ENCODE data around the gene CCDC167.

Gene CCDC167

DNA sequence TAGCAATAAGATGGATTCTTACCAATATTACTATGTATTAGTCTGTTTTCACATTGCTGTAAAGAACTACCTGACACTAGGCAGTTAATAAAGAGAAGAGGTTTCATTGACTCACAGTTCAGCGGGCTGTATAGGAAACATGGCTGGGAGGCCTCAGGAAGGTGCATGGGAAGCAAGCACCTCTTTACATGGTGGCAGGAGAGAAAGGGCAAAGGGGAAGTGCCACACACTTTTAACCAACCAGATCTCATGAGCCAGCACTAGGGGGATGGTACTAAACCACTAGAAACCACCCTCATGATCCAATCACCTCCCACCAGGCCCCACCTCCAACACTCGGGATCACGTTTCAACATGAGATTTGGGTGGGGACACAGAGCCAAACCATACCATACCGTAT, 40.7 kb upstream of the CCDC167 start:
- Histone ChIP-seq H4K20me1 (ENCODE audit: insufficient read depth) (no peaks in the 10 kb centered on the region), H3K4me3 (IDR thresholded peaks at IDR 0.05; ENCODE audit: insufficient read depth, low read depth, low read length) (no peak overlapping the region), H2AFZ (ENCODE audit: low read depth) (no peak overlapping the region), H3K4me2 (no peak overlapping the region), H3K27ac (no peak overlapping the region), H3K27me3 (ENCODE audit: insufficient read depth, low read depth) (no peaks in the 10 kb centered on the region; the same call in 1 of the 2 replicates), H3K79me2 (ENCODE audit: insufficient read depth, low read depth) (no peaks in the 10 kb centered on the region), H3K4me1 (ENCODE audit: low read depth, poor library complexity, severe bottlenecking) (no peaks in the 10 kb centered on the region), H3K36me3 (ENCODE audit: insufficient read depth) (no peaks in the 10 kb centered on the region), H3K9ac (no peak overlapping the region)
- no peak for TF ChIP-seq CTCF (conservative IDR thresholded peaks at IDR 0.05; ENCODE audit: low read depth, low read length)

GRCh38 chr6:37540029-37540352, 40.3 kb upstream of the CCDC167 start:
- Histone ChIP-seq H3K4me2 (no peak overlapping the region), H3K4me1 (ENCODE audit: low read depth, poor library complexity, severe bottlenecking) (no peaks in the 10 kb centered on the region), H3K79me2 (ENCODE audit: insufficient read depth, low read depth) (no peaks in the 10 kb centered on the region), H3K9ac (no peak overlapping the region), H3K36me3 (ENCODE audit: insufficient read depth) (no peaks in the 10 kb centered on the region), H4K20me1 (ENCODE audit: insufficient read depth) (no peaks in the 10 kb centered on the region), H2AFZ (ENCODE audit: low read depth) (no peak overlapping the region), H3K27me3 (ENCODE audit: insufficient read depth, low read depth) (no peaks in the 10 kb centered on the region; the same call in 1 of the 2 replicates), H3K27ac (no peak overlapping the region), H3K4me3 (IDR thresholded peaks at IDR 0.05; ENCODE audit: insufficient read depth, low read depth, low read length) (no peak overlapping the region)
- no peak for TF ChIP-seq CTCF (conservative IDR thresholded peaks at IDR 0.05; ENCODE audit: low read depth, low read length)

GRCh38 chr6:37539171-37540028, 39.7 kb upstream of the CCDC167 start:
- no peaks in the 10 kb centered on the region for H3K27me3 ChIP-seq (ENCODE audit: insufficient read depth, low read depth)
- no peak for TF ChIP-seq CTCF (conservative IDR thresholded peaks at IDR 0.05; ENCODE audit: low read depth, low read length)
- H4K20me1 ChIP-seq (ENCODE audit: insufficient read depth) = no peaks in the 10 kb centered on the region

GRCh38 chr6:37538107-37538506, 38.4 kb upstream of the CCDC167 start:
- Histone ChIP-seq H3K4me1 (ENCODE audit: low read depth, poor library complexity, severe bottlenecking) (no peaks in the 10 kb centered on the region), H3K4me3 (IDR thresholded peaks at IDR 0.05; ENCODE audit: insufficient read depth, low read depth, low read length) (no peak overlapping the region), H3K36me3 (ENCODE audit: insufficient read depth) (no peaks in the 10 kb centered on the region), H3K27me3 (ENCODE audit: insufficient read depth, low read depth) (no peaks in the 10 kb centered on the region; the same call in 1 of the 2 replicates), H3K4me2 (no peak overlapping the region), H4K20me1 (ENCODE audit: insufficient read depth) (no peaks in the 10 kb centered on the region), H3K79me2 (ENCODE audit: insufficient read depth, low read depth) (no peaks in the 10 kb centered on the region), H3K27ac (no peak overlapping the region), H2AFZ (ENCODE audit: low read depth) (no peak overlapping the region), H3K9ac (no peak overlapping the region)
- TF ChIP-seq CTCF (conservative IDR thresholded peaks at IDR 0.05; ENCODE audit: low read depth, low read length) = no peak

More at GRCh38 chr6:37539171-37540028, 39.7 kb upstream of the CCDC167 start:
- Histone ChIP-seq H2AFZ (ENCODE audit: low read depth) (no peak overlapping the region), H3K27ac (no peak overlapping the region), H3K36me3 (ENCODE audit: insufficient read depth) (no peaks in the 10 kb centered on the region), H3K4me1 (ENCODE audit: low read depth, poor library complexity, severe bottlenecking) (no peaks in the 10 kb centered on the region), H3K4me3 (IDR thresholded peaks at IDR 0.05; ENCODE audit: insufficient read depth, low read depth, low read length) (no peak overlapping the region), H3K79me2 (ENCODE audit: insufficient read depth, low read depth) (no peaks in the 10 kb centered on the region), H3K9ac (no peak overlapping the region), H3K4me2 (no peak overlapping the region)

Measured in KMS-11 (cell line).